ENCODE measurements around the gene BSN.

The BSN gene

DNA sequence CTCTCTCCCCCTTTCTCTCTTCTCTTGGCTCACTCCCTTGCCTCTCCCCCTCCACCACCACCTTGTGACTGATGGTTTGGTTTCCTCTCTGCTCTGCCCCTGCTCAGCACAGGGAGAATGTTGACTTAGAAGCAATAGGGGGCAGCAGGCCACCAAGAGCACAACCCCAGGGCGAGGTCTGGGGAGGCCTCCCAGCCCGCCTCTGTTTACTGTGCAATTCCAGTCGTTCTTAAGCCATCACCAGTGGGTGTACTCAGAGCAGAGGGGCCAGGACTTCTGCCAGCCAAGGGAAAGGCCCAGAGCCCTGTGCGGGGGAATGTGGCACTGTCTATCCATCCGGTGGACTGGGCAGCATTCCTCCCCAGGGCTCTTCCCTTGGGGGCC, 114.1 kb downstream of the BSN start:
- Histone ChIP-seq H3K27ac (ENCODE audit: low read depth in 2 of 2, low read length in 2 of 2) (no peak overlapping the region), H3K4me3 (ENCODE audit: low read length in 2 of 2) (no peak overlapping the region), H3K9me3 (ENCODE audit: control insufficient read depth in 2 of 2, low read length in 2 of 2) (no peaks in the 10 kb centered on the region), H3K27me3 (ENCODE audit: control insufficient read depth in 2 of 2, insufficient read depth in 2 of 2, low read length in 2 of 2) (peaks cover 0 to 9% of the 10 kb centered on the region in 2 donors), H3K4me1 (ENCODE audit: control insufficient read depth in 2 of 2, insufficient read depth in 2 of 2, low read length in 2 of 2) (peaks cover 4% of the 10 kb centered on the region in 2 donors), H3K36me3 (ENCODE audit: control insufficient read depth in 2 of 2, insufficient read depth in 2 of 2, low read length in 2 of 2) (no peaks in the 10 kb centered on the region), H3K9ac (ENCODE audit: low read depth in 1 of 2, low read length in 2 of 2) (no peak overlapping the region)

DNA sequence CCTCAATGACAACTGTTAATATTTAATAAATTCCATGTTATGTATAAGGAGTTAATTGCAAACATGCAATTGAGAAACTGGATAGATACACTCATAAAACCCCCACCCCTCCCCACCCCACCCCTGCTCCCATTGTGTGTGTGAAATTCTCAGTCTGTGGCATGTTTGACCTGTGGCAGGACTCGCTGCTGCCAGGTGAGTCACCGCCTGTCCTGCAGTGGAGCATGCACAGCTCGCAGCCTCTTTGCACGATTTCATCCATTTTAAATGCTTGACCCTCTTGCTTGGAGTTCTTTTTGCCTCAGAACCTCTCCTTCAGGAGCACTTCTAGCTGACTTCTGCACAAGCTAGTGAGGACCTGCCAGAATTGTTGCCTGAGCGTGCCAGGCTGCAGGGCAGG, 114.6 kb downstream of the BSN start:
- H3K9me3 ChIP-seq (ENCODE audit: control insufficient read depth in 2 of 2, low read length in 2 of 2) = no peaks in the 10 kb centered on the region
- peaks cover 0 to 9% of the 10 kb centered on the region in 2 donors for H3K27me3 ChIP-seq (ENCODE audit: control insufficient read depth in 2 of 2, insufficient read depth in 2 of 2, low read length in 2 of 2)

DNA sequence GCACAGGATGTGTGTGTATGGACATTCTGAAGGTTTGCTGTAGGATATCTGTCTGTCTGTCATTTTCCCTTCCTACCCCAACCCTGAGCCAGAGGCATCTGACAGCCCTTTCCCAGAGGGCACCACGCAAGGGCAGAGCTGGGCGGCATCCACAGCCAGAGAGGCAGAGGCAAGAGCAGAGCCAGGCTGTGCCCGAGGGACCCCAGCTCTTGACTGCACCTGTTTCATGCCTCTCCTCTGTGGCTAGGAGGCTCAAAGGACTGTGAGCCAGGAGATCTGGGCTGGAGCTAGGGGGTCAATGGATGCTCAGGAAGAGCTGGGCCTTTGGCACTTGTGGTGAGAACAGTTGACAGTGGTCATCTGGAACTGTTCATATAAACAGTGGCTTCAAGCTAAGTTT, 115.1 kb downstream of the BSN start:
- Histone ChIP-seq H3K4me1 (ENCODE audit: control insufficient read depth in 2 of 2, insufficient read depth in 2 of 2, low read length in 2 of 2) (peaks cover 5% of the 10 kb centered on the region in 2 donors), H3K9ac (ENCODE audit: low read depth in 1 of 2, low read length in 2 of 2) (no peak overlapping the region), H3K4me3 (ENCODE audit: low read length in 2 of 2) (no peak overlapping the region), H3K36me3 (ENCODE audit: control insufficient read depth in 2 of 2, insufficient read depth in 2 of 2, low read length in 2 of 2) (no peaks in the 10 kb centered on the region), H3K27ac (ENCODE audit: low read depth in 2 of 2, low read length in 2 of 2) (no peak overlapping the region), H3K9me3 (ENCODE audit: control insufficient read depth in 2 of 2, low read length in 2 of 2) (no peaks in the 10 kb centered on the region), H3K27me3 (ENCODE audit: control insufficient read depth in 2 of 2, insufficient read depth in 2 of 2, low read length in 2 of 2) (peaks cover 0 to 9% of the 10 kb centered on the region in 2 donors)

More for the DNA sequence above, 114.6 kb downstream of the BSN start:
- H3K27ac ChIP-seq (ENCODE audit: low read depth in 2 of 2, low read length in 2 of 2) = no peak overlapping the region
- no peak overlapping the region for H3K4me3 ChIP-seq (ENCODE audit: low read length in 2 of 2)
- H3K36me3 ChIP-seq (ENCODE audit: control insufficient read depth in 2 of 2, insufficient read depth in 2 of 2, low read length in 2 of 2) = no peaks in the 10 kb centered on the region
- peaks cover 5% of the 10 kb centered on the region in 2 donors for H3K4me1 ChIP-seq (ENCODE audit: control insufficient read depth in 2 of 2, insufficient read depth in 2 of 2, low read length in 2 of 2)
- H3K9ac ChIP-seq (ENCODE audit: low read depth in 1 of 2, low read length in 2 of 2) = no peak overlapping the region

DNA sequence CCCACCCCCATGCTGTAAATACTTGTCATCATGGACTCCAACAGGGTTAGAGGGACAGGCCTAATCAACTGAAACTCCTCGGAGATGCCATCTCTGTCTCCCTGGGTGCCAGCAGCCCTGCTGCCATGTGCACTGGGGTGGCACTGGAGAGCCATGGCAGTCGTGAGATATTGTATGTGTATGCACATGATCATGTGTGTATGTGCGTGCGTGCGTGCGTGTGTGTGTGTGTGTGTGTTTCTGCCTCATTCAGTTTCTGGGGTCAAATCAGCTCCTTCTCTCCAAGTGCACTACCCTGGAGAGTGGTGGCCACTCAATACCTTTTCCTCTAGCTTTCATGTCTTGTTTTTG, 116.6 kb downstream of the BSN start:
- Histone ChIP-seq H3K4me3 (ENCODE audit: low read length in 2 of 2) (no peak overlapping the region), H3K9me3 (ENCODE audit: control insufficient read depth in 2 of 2, low read length in 2 of 2) (no peaks in the 10 kb centered on the region), H3K9ac (ENCODE audit: low read depth in 1 of 2, low read length in 2 of 2) (no peak overlapping the region), H3K36me3 (ENCODE audit: control insufficient read depth in 2 of 2, insufficient read depth in 2 of 2, low read length in 2 of 2) (peaks cover 0 to 4% of the 10 kb centered on the region in 2 donors), H3K27ac (ENCODE audit: low read depth in 2 of 2, low read length in 2 of 2) (no peak overlapping the region), H3K27me3 (ENCODE audit: control insufficient read depth in 2 of 2, insufficient read depth in 2 of 2, low read length in 2 of 2) (peaks cover 0 to 9% of the 10 kb centered on the region in 2 donors), H3K4me1 (ENCODE audit: control insufficient read depth in 2 of 2, insufficient read depth in 2 of 2, low read length in 2 of 2) (peaks cover 12 to 13% of the 10 kb centered on the region in 2 donors)

DNA sequence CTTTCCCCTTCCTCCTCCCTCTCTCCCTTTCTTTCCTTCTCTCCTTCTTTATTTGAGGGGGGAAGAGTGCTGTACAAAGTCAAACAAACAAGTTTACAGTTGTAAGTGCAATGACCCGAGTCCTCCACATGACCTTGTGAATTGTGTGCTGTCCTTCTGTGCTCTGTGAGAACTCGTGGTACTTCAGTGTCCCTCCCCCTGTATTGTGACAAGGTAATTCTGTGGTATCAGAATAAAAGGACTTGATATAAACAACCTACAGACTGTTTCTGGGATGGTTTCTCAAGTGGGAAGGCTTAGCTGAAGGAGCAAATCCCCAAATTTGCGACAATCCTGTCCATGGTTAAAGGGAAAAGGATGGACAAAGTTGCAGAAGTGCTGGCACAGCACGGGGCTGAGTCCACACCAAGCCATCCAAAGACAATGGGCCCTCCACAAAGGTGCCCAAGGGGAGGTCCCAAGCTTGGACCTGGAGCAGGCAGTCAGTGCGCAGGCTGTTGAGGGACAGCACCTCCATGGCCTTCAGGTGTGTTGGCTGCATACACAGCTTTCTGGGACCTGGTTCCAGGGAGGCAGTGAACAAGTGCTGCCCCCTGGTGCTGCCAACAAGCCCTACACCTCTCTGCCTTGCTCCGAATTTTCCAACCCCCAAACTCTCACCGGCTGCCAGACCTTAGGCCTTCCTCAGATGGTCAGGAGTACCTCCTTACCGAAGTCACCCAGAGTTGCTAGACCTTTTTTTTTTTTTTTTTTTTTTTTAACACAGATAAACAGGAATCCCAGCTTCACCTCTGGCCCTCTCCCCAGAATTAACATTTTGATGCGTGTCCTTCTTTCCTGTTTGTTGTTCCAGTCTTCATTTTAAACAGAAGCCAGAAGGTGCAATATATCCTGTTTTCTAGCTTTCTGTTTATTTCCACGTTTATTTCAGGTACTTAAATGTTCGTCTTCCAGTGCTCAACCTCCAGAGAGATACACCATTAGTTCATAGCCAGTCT, 117.3 kb downstream of the BSN start:
- no peak overlapping the region for H3K27ac ChIP-seq (ENCODE audit: low read depth in 2 of 2, low read length in 2 of 2)
- no peak overlapping the region for H3K9ac ChIP-seq (ENCODE audit: low read depth in 1 of 2, low read length in 2 of 2)
- peaks cover 6 to 11% of the 10 kb centered on the region in 2 donors for H3K36me3 ChIP-seq (ENCODE audit: control insufficient read depth in 2 of 2, insufficient read depth in 2 of 2, low read length in 2 of 2)
- no peak overlapping the region for H3K4me3 ChIP-seq (ENCODE audit: low read length in 2 of 2)
- peaks cover 12 to 13% of the 10 kb centered on the region in 2 donors for H3K4me1 ChIP-seq (ENCODE audit: control insufficient read depth in 2 of 2, insufficient read depth in 2 of 2, low read length in 2 of 2)
- H3K9me3 ChIP-seq (ENCODE audit: control insufficient read depth in 2 of 2, low read length in 2 of 2) = no peaks in the 10 kb centered on the region
- peaks cover 0 to 9% of the 10 kb centered on the region in 2 donors for H3K27me3 ChIP-seq (ENCODE audit: control insufficient read depth in 2 of 2, insufficient read depth in 2 of 2, low read length in 2 of 2)

DNA sequence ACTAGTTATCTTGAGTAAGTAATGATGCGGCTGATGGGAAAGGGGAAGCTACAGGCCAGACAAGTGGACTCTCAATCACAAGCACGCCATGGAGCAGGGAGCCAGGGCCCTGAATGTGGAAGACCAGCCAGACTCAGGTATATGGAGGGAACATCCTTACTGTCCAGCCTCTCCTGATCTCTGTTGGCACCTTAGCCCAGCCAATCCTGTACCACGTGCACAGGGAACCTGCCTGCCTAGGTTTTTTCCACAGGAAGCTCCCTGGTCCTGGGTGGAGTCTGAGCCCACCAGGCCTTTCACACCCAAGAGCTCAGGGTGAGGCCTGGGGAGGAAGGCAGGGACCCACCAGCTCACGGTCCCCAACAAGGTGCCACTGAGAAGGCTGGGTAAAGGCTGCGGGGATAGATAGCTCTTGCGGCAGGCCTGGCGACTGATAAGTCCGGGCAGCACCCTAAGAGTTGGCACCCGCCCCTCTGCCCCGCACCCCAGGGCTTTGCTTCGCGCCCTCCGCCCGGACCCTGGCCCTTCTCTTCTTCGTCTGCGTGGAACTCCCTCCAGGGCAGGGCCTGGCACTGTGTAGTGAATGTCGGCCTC, 118.9 kb downstream of the BSN start:
- Histone ChIP-seq H3K4me3 (ENCODE audit: low read length in 2 of 2) (peak overlapping the region; percentile 83 to 89), H3K36me3 (ENCODE audit: control insufficient read depth in 2 of 2, insufficient read depth in 2 of 2, low read length in 2 of 2) (peaks cover 21 to 27% of the 10 kb centered on the region in 2 donors), H3K27ac (ENCODE audit: low read depth in 2 of 2, low read length in 2 of 2) (peak overlapping the region; percentile 93 to 95), H3K27me3 (ENCODE audit: control insufficient read depth in 2 of 2, insufficient read depth in 2 of 2, low read length in 2 of 2) (peaks cover 0 to 5% of the 10 kb centered on the region in 2 donors), H3K9ac (ENCODE audit: low read depth in 1 of 2, low read length in 2 of 2) (peak overlapping the region; percentile 54 to 87), H3K4me1 (ENCODE audit: control insufficient read depth in 2 of 2, insufficient read depth in 2 of 2, low read length in 2 of 2) (peaks cover 12 to 13% of the 10 kb centered on the region in 2 donors), H3K9me3 (ENCODE audit: control insufficient read depth in 2 of 2, low read length in 2 of 2) (no peaks in the 10 kb centered on the region)

DNA sequence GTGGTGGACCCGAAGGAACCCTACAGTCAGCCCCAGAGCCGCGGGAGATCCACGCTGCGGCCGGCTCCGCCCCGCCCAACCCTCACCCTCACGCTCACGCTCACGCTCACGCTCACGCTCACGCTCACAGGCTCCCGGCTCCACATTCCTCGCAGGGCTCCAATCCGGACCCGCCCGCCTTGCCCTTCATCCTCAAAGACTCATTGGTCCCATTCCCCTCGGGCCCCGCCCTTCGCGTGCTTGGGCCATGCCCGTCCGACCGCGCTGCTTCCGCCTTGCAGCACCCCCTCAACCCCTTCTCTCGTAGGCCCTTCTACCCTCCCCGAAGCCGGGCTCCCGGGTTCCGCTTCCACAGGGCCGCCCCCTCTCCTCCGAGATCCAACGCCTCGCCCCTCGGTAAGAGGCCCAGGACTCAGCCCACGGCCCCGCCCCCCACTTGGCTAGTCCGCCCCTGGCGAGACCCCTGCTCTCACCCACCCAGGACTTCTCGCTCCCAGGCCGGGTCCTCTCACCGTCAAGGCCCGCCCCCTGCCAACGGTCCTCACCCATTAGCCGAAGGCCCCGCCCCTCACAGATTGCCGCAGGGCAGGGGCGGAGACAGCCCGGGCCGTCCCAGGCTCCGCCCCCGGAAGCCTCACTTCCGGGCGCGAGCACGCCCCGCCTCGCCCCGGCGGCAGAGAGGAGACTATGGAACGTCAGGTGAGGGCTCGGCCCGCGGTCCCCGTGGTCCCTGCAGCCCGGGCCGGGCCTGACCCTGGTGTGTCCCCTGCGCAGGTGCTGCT, 119.6 kb downstream of the BSN start, which contains the start of gene APEH:
Gene APEH (plus strand): TSS at position 637 of the 782 bp plus-strand sequence. CDS start 51 bp downstream, at position 688.
- no peaks in the 10 kb centered on the region for H3K9me3 ChIP-seq (ENCODE audit: control insufficient read depth in 2 of 2, low read length in 2 of 2)
- H3K4me1 ChIP-seq (ENCODE audit: control insufficient read depth in 2 of 2, insufficient read depth in 2 of 2, low read length in 2 of 2) = peaks cover 12 to 13% of the 10 kb centered on the region in 2 donors
- peak within 1 kb of the TSS; percentile 54 to 87 for H3K9ac ChIP-seq (ENCODE audit: low read depth in 1 of 2, low read length in 2 of 2)
- H3K27ac ChIP-seq (ENCODE audit: low read depth in 2 of 2, low read length in 2 of 2) = peak within 1 kb of the TSS; percentile 93 to 95
- H3K4me3 ChIP-seq (ENCODE audit: low read length in 2 of 2) = peak within 1 kb of the TSS; percentile 83 to 89
- peaks cover 28 to 34% of the 10 kb centered on the region in 2 donors for H3K36me3 ChIP-seq (ENCODE audit: control insufficient read depth in 2 of 2, insufficient read depth in 2 of 2, low read length in 2 of 2)
- peaks cover 0 to 5% of the 10 kb centered on the region in 2 donors for H3K27me3 ChIP-seq (ENCODE audit: control insufficient read depth in 2 of 2, insufficient read depth in 2 of 2, low read length in 2 of 2)

DNA sequence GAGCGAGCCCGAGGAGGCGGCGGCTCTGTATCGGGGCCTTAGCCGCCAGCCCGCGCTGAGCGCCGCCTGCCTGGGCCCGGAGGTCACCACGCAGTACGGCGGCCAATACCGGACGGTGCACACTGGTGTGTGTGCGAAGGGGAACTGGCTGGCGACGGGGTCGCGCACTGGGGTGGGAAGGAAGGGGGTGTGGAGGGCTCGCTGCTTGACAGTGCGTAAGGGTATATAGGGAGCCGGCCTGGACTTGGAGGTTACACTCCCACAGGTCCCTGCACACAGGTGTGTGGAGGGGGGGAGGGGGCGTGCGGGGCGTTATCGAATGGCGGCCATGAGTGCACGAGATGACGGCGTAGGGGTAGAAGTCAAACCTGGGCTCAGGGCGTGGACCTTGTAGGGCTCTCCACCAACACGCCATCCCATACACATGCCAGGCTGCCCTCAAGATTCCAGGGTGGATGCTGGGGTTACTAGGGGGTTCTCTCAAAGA, 120.3 kb downstream of the BSN start:
- H3K9me3 ChIP-seq (ENCODE audit: control insufficient read depth in 2 of 2, low read length in 2 of 2) = no peaks in the 10 kb centered on the region
- peaks cover 35 to 40% of the 10 kb centered on the region in 2 donors for H3K36me3 ChIP-seq (ENCODE audit: control insufficient read depth in 2 of 2, insufficient read depth in 2 of 2, low read length in 2 of 2)
- no peaks in the 10 kb centered on the region for H3K27me3 ChIP-seq (ENCODE audit: control insufficient read depth in 2 of 2, insufficient read depth in 2 of 2, low read length in 2 of 2)
- H3K9ac ChIP-seq (ENCODE audit: low read depth in 1 of 2, low read length in 2 of 2) = peak overlapping the region; percentile 47 to 87
- H3K4me1 ChIP-seq (ENCODE audit: control insufficient read depth in 2 of 2, insufficient read depth in 2 of 2, low read length in 2 of 2) = peaks cover 12 to 13% of the 10 kb centered on the region in 2 donors
- peak overlapping the region; percentile 83 to 89 for H3K4me3 ChIP-seq (ENCODE audit: low read length in 2 of 2)
- H3K27ac ChIP-seq (ENCODE audit: low read depth in 2 of 2, low read length in 2 of 2) = peak overlapping the region; percentile 93 to 95

DNA sequence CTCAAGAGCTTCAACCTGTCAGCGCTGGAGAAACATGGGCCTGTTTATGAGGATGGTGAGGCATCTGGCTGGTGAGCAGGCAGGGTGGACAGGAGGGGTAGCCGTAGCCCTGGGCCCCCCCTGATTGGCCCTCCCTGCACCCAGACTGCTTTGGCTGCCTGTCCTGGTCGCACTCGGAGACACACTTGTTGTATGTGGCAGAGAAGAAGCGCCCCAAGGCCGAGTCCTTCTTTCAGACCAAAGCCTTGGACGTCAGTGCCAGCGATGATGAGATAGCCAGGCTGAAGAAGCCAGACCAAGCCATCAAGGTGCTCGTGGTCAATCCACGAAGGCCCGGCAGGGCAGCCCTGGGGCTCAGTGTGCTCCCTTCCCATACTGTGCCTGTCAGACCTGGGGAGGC, 121.6 kb downstream of the BSN start:
- H3K4me1 ChIP-seq (ENCODE audit: control insufficient read depth in 2 of 2, insufficient read depth in 2 of 2, low read length in 2 of 2) = peaks cover 12 to 13% of the 10 kb centered on the region in 2 donors

More for the DNA sequence above, 121.6 kb downstream of the BSN start:
- peaks cover 46 to 54% of the 10 kb centered on the region in 2 donors for H3K36me3 ChIP-seq (ENCODE audit: control insufficient read depth in 2 of 2, insufficient read depth in 2 of 2, low read length in 2 of 2)
- no peaks in the 10 kb centered on the region for H3K27me3 ChIP-seq (ENCODE audit: control insufficient read depth in 2 of 2, insufficient read depth in 2 of 2, low read length in 2 of 2)
- H3K27ac ChIP-seq (ENCODE audit: low read depth in 2 of 2, low read length in 2 of 2) = no peak overlapping the region
- no peaks in the 10 kb centered on the region for H3K9me3 ChIP-seq (ENCODE audit: control insufficient read depth in 2 of 2, low read length in 2 of 2)
- H3K9ac ChIP-seq (ENCODE audit: low read depth in 1 of 2, low read length in 2 of 2) = no peak overlapping the region
- no peak overlapping the region for H3K4me3 ChIP-seq (ENCODE audit: low read length in 2 of 2)

Measured in mucosa of rectum (tissue), 2 donors.